HuH-7 (cell line): ENCODE measurements around the gene KCNJ5.
A peak's percentile ranks its signal among the peaks of the same experiment; 100 is the strongest.

ENCODE experiments used
- DNase-seq: peaks from one replicate; pipeline ENCODE4 v3.0.0; 2011; ENCODE audit warnings: low spot score

Gene KCNJ5

DNA sequence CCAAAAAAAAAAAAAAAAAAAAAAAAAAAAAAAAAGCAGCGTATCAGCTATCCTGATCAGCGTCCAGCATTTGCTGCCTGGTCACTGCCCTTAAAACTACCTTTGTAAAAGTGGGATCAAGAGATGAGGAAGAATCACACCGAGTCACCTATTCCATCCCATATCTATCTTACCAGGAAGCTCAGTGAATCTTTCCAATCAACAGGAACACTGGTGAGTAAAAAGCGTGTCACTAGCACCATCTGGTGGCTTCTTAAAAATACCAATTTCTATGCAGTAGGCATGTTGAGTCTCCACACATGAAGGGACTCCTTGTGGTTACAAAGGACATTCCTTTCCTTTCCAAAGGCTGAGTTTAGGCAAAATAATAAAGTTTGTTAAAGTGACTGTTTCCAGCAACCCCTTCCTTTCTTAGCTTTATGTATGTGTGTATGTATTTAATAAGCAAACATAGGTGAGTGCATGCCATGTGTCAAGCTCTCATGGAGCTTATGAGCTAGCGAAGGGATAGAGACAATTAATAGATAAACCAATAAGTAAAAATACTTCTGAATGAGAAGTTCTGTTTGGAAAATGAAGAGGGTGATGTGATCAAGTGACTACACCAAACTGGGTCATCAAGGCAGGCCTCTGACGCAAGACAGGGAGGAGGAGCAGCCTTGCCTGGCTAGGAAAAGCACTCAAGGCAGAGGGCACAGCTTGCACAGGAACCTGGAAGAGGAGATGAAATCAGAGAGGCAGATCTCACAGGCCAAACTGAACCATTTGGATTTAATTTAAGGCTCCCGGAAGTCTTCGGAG is 65.4 kb downstream of the KCNJ5 start:
- peak; percentile 63 for DNase-seq

- DNase-seq, result no peak
These were observed 66.0 kb downstream of the KCNJ5 start for GRCh38 chr11:128957202-128957482.

GRCh38 chr11:128961645-128962044 is 70.5 kb downstream of the KCNJ5 start:
- no peak for DNase-seq

DNA sequence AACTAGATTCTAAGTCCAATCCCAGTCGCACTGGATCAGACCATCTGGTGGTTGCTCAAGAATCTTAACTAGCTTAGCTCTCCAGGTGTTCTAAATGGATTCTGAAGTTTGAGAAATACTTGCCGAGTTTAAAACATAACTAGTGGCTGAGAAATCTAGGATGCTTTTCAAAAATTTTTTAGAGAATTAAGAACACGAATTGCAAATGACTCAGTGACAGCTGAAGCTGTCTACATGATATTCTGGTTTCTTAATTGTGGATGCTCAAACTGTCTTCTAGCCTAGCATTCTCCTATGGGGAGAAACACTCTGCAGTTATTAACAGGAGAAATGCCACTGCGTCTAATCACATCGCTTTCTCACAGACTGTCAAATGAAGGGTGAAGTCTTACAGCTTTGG is 71.7 kb downstream of the KCNJ5 start:
- DNase-seq, result no peak

DNA sequence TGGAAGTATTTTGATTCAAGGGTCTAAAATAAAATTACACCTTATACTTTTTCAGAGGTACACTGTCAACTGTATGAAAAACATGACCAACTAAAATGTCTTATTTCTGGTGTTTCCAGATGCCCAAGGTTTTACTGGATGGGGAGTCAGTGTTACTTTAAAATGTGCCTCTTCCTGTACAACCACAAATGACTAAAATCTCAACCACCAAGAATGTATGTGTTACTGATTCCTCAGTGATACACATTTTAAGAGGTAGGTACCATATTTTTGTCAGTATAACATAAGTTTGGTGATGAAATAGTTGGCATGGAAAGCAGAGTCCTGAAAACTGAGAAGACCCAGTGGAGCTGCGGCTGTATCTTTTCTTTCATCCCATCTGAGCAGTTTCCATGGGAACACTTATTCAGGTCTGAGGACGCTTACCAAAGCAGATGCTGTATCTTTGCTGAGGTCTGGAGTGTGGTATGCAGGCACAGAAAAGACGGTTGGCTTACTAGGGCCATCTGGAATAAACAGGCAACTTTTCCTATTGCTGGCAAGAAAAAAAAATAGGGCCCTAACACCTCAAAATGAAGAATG is 72.7 kb downstream of the KCNJ5 start:
- no peak for DNase-seq

- DNase-seq, result no peak
These were observed 73.3 kb downstream of the KCNJ5 start for GRCh38 chr11:128964463-128964930.

DNA sequence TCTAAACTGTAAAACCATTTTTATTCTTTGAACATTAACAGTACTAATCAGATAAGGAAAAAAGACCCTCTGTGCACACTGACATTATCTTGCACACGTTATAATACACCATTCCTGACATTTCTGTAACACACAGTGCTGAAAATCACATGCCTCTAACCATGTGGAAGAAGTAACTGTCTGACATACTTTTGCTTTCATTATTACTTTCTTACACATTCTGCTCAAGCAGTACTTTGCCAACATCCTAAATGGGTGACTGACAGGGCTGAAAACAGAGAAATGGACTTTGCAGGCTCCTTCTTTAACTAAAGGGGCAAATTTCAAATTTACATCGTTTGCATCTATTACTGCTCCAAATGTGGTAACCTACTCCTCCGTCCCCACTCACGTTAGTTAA is 74.3 kb downstream of the KCNJ5 start:
- no peak for DNase-seq

DNA sequence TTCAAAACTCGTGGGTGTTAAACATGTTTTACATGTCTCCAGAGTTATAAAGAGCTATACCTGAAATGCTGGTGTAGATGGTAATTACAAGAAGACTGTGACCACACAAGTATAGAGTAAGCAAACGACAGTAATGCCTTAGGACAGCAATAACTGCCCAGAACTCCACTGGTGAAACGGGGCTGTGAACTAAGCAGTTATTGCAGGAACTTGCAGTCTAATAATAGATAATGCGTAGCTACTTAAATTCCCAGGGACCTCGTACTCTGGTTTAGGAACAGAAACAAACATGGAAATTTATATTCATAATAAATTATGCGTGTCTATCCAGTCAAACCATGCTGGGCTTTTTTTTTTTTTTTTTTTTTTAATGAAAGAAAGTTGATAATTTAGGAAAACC is 76.4 kb downstream of the KCNJ5 start:
- no peak for DNase-seq

- DNase-seq, result no peak
These were observed 77.8 kb downstream of the KCNJ5 start for GRCh38 chr11:128968916-128969315.
